DND-41 (cell line): ENCODE data around the gene ANO1.

Experiments
- ATAC-seq: fragments of 200-7000 bp; cut with Tn5 transposase; 3 replicates; pipeline ENCODE4 v1.9.1; 2021; ENCODE audit warnings: low read depth; ENCODE audit not compliant: insufficient read depth
- DNase-seq: peaks from one replicate; pipeline ENCODE4 v3.0.0-alpha.2; 2020
- H2AFZ ChIP-seq: 2 replicates; pipeline ENCODE4 v1.6.0; 2012; ENCODE audit warnings: low read depth, low read length
- H3K27ac ChIP-seq: 2 replicates; pipeline ENCODE4 v1.5.1; 2012; ENCODE audit warnings: low read length, inconsistent platforms
- H3K27me3 ChIP-seq: fragments of 200-600 bp; sonication (generic); 2 replicates; pipeline ENCODE4 v1.6.0; 2012; ENCODE audit warnings: low read length, mild to moderate bottlenecking, inconsistent platforms; ENCODE audit not compliant: insufficient read depth, poor library complexity
- H3K36me3 ChIP-seq: 2 replicates; pipeline ENCODE4 v1.5.1; 2012; ENCODE audit warnings: low read length, inconsistent platforms; ENCODE audit not compliant: insufficient read depth
- H3K4me1 ChIP-seq: 2 replicates; pipeline ENCODE4 v1.5.1; 2012; ENCODE audit warnings: mild to moderate bottlenecking, low read length; ENCODE audit not compliant: insufficient read depth
- H3K4me2 ChIP-seq: 2 replicates; pipeline ENCODE4 v1.6.0; 2012; ENCODE audit warnings: mild to moderate bottlenecking, moderate library complexity, low read length, inconsistent platforms; ENCODE audit not compliant: insufficient read depth
- H3K4me3 ChIP-seq, 2 experiments: fragments of 200-600 bp in 1 of 2; shearing (Covaris generic) in 1 of 2; 2 replicates each; pipeline ENCODE4 v1.5.1; 2012 to 2016; ENCODE audit warnings: inconsistent platforms in 2 of 2, low read length in 2 of 2, mild to moderate bottlenecking in 2 of 2, low read depth in 1 of 2, moderate library complexity in 1 of 2
- H3K79me2 ChIP-seq: 2 replicates; pipeline ENCODE4 v1.6.0; 2012; ENCODE audit warnings: low read length, inconsistent platforms; ENCODE audit not compliant: insufficient read depth
- H3K9ac ChIP-seq: 2 replicates; pipeline ENCODE4 v1.6.0; 2012; ENCODE audit warnings: low read depth, mild to moderate bottlenecking, inconsistent platforms, low read length, moderate library complexity
- H3K9me3 ChIP-seq: 2 replicates; pipeline ENCODE4 v1.5.1; 2012; ENCODE audit warnings: low read length, moderate library complexity, mild to moderate bottlenecking, inconsistent platforms; ENCODE audit not compliant: insufficient read depth, severe bottlenecking
- H4K20me1 ChIP-seq: 2 replicates; pipeline ENCODE4 v1.6.0; 2012; ENCODE audit warnings: low read length; ENCODE audit not compliant: insufficient read depth
- CTCF ChIP-seq: IDR thresholded peaks from 2 replicates; pipeline ENCODE4 v1.5.1; 2012; ENCODE audit warnings: borderline replicate concordance, low read length, moderate library complexity, mild to moderate bottlenecking; ENCODE audit not compliant: poor library complexity, severe bottlenecking; ENCODE audit errors: extremely low read depth
- EZH2 ChIP-seq: IDR thresholded peaks from 3 replicates; pipeline ENCODE4 v1.6.1; 2012; ENCODE audit warnings: borderline replicate concordance, low read depth, mild to moderate bottlenecking, moderate library complexity, low read length, inconsistent platforms; ENCODE audit not compliant: severe bottlenecking

ANO1 gene

GRCh38 chr11:70133771-70134335, 55.7 kb downstream of the ANO1 start:
- Histone ChIP-seq H3K79me2 (no peaks in the 10 kb centered on the region), H3K27ac (no peak overlapping the region), H3K9me3 (no peaks in the 10 kb centered on the region), H3K4me3 (no peak overlapping the region), H2AFZ (no peak overlapping the region), H3K4me2 (no peak overlapping the region), H3K9ac (no peak overlapping the region), H4K20me1 (peaks cover 4% of the 10 kb centered on the region; the same call in 1 of the 2 replicates), H3K4me1 (no peaks in the 10 kb centered on the region), H3K36me3 (no peaks in the 10 kb centered on the region), H3K27me3 (no peaks in the 10 kb centered on the region)
- TF ChIP-seq EZH2 (no peak), CTCF (no peak)
- ATAC-seq (no peak), DNase-seq (no peak)

GRCh38 chr11:70134490-70134889, 56.4 kb downstream of the ANO1 start:
- DNase-seq: no peak
- no peak for ATAC-seq
- no peaks in the 10 kb centered on the region for H3K36me3 ChIP-seq
- no peaks in the 10 kb centered on the region for H3K27me3 ChIP-seq
- no peak overlapping the region for H3K27ac ChIP-seq
- no peak overlapping the region for H3K4me3 ChIP-seq
- peaks cover 4% of the 10 kb centered on the region; the same call in 1 of the 2 replicates for H4K20me1 ChIP-seq
- H3K9me3 ChIP-seq: no peaks in the 10 kb centered on the region
- H3K9ac ChIP-seq: no peak overlapping the region
- H3K4me1 ChIP-seq: no peaks in the 10 kb centered on the region
- no peak for TF ChIP-seq EZH2
- TF ChIP-seq CTCF: no peak
- H3K79me2 ChIP-seq: no peaks in the 10 kb centered on the region
- no peak overlapping the region for H2AFZ ChIP-seq
- H3K4me2 ChIP-seq: no peak overlapping the region

- TF ChIP-seq CTCF (no peak), EZH2 (no peak)
- no peak overlapping the region for H3K9ac ChIP-seq
- H4K20me1 ChIP-seq: peaks cover 4% of the 10 kb centered on the region; the same call in 1 of the 2 replicates
- H3K79me2 ChIP-seq: no peaks in the 10 kb centered on the region
- no peaks in the 10 kb centered on the region for H3K36me3 ChIP-seq
- DNase-seq: no peak
- no peaks in the 10 kb centered on the region for H3K27me3 ChIP-seq
- no peak overlapping the region for H3K4me3 ChIP-seq
- H3K4me2 ChIP-seq: no peak overlapping the region
- no peak overlapping the region for H2AFZ ChIP-seq
- ATAC-seq: no peak
- H3K27ac ChIP-seq: no peak overlapping the region
- H3K4me1 ChIP-seq: no peaks in the 10 kb centered on the region
- H3K9me3 ChIP-seq: no peaks in the 10 kb centered on the region
Observed at GRCh38 chr11:70135142-70135541, 57.0 kb downstream of the ANO1 start.

- ATAC-seq (no peak), DNase-seq (no peak)
- Histone ChIP-seq H3K4me1 (no peaks in the 10 kb centered on the region), H3K27ac (no peak overlapping the region), H3K4me2 (no peak overlapping the region), H3K4me3 (no peak overlapping the region), H3K9me3 (no peaks in the 10 kb centered on the region), H3K27me3 (peaks cover 3% of the 10 kb centered on the region), H3K79me2 (no peaks in the 10 kb centered on the region), H2AFZ (no peak overlapping the region), H4K20me1 (peaks cover 4% of the 10 kb centered on the region; the same call in 1 of the 2 replicates), H3K9ac (no peak overlapping the region), H3K36me3 (no peaks in the 10 kb centered on the region)
- TF ChIP-seq CTCF (no peak), EZH2 (no peak)
Observed at GRCh38 chr11:70135625-70136059, 57.5 kb downstream of the ANO1 start.
